Stimulated activated CD4-positive, alpha-beta T cell treated with anti-CD3 and anti-CD28 coated beads, Interleukin-12 subunit alpha, Interleukin-12 subunit beta, amount 100 ng/mL, for 48 hours (primary cell): ENCODE data around the gene ARPP21.

Experiments
- DNase-seq, 3 donors: peaks; one replicate each; pipeline ENCODE4 v3.0.0-alpha.2; 2020; ENCODE audit warnings: low read depth in 2 of 3, low spot score in 1 of 3

ARPP21 gene

DNA sequence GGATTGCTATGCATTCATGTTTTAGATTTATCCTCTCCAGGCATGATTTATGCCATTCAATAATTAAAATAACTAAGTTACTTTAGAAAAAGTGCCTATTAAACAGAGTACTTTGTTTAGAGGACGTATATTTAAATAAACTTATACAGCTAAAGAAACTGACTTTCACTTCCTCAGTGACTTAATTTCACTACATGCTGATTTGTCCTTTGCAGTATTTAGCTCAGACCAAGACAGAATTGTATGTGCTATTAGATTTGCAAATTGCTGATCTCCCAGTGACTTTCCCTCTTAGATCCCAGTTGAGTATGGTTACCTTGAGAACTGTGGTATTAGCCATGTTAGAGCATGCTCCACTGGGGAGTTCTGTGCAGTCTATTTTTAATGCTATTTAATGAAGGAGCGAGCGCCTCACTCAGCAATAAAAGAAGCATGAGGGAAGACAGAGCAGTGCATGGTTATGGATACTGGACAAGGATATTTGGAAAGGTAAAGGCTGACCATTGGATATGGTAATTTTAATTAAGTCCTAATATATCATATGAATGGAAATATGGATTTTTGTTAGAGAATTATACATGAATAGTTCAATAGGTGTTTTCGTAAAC, 2.7 kb downstream of the ARPP21 start:
- DNase-seq = no peak

DNA sequence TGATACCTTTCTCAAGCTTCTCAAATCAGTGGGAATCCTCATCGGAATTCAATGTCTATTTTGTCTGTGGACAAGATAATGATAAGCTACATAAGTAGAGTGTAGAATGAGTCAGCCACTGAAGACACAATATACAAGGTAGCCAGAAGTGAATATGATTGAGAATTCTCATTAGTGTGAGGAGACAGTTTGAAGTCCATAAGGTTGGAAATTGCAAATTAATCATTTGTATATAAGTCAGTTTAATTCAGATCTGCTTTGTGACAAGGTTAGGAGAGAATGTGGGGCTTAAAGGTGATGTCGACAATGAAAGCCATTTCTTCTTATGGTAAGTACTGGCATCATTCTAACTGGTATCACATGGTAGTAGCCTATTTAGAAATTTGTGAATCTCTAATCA, 4.2 kb downstream of the ARPP21 start:
- no peak for DNase-seq

DNA sequence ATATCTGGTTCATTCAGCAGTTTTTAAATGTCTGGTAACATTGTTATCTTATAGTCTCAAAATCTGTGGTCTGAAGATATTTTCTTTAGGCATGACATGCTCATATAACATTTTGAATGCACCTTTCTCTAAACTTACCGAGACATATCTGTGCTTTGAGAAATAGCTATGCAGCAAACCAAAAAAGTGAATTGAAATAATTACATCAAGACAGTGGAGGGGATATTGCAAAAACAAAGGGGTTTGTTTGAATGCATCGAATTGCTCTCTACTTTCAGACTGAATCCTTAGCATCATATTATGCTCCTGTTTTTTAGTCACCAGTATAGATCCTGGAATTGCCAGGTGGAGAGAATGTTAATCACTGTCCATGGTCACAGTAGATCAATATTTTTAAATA, 5.1 kb downstream of the ARPP21 start:
- DNase-seq = no peak

DNA sequence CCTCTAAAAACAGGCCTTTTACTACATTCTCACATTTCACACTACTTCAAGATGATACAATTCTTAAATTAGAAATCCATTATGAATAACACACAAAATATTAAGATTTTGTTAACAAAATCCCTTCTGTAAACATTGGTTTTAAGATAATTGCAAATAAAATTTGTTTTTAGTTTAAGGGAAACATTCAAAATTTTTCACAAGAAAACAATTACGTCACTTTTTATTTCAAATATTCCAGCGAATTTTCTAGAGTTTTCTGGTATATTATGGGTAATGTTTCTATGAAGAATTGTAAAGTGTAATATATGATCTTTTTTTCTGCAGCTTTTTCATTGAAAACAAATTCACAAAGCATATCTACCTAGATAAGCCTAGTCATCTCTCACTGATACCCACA, 5.9 kb downstream of the ARPP21 start:
- no peak for DNase-seq

DNA sequence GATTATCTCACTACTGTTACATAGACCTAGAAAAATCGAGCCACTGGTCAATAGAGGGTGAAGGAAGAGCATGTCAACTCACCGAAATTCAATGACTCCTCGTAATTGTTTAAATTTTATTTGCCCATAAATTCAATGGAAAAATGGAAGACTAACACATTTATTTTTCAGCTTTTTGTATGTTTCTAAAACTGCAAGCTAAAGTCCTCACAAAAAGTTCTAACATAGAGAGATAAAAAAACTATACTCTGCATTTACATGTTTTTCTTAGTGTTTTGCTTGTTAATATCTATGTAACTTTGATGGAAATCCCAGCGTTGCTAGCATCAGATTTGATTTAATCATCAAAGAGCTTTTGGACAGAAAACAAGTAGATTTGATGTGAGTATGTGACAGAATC, 6.8 kb downstream of the ARPP21 start:
- no peak for DNase-seq

DNA sequence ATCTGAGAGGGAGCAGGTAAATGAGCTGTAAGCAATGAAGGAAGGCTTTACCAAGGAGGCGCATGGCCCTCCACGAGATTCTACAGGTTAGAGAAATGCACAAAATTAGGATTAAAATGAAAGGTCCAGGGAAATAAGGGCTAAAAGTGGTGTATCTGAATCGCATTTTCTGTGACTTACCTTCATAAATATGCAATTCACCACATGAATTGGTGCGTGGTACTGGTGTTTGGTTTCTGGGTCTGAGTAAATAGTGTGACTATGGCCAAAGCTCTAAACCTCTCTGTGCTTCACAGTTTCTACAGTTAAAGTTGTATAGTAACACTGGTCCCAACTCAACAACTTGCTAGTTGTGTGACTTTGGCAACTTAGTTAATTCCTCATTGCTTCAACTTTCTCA, 8.1 kb downstream of the ARPP21 start:
- DNase-seq = no peak

DNA sequence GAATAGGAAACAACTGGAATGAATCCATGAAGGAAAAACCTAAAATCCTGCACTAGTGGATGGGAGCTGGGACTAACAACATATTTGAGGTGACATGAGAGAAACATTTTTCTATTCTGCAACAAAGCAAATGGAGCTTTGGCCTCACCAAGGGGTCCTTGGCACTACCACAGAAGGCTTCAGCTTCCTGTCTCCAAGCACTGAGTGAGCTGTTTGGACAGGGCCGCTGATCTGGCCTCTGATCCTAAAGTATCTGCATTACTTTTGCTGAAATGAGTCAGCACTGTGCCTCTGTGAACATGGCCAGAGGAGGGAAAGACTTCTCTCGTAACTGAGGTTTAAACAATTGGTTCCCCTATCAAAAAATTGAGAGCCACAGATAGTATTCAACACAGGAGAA, 9.0 kb downstream of the ARPP21 start:
- DNase-seq = no peak

DNA sequence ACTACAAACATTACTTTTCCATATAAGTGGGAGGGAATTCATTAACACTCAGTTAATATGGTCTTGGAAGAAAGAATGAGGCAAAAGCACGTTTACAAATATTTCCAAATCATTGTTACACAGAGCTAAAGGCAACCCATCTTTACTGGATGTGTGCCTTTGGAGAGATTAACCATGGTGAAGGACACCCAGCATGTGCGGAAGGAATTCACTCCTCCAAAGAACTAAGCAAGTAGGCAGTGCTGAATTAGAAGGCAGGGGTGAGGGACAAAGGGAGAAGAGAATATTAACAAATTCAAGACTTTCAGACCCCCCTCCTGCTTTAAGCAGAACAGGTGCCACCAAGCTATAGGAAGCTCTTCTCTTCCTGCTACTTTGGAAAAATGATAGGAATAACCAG, 10.1 kb downstream of the ARPP21 start:
- no peak for DNase-seq

DNA sequence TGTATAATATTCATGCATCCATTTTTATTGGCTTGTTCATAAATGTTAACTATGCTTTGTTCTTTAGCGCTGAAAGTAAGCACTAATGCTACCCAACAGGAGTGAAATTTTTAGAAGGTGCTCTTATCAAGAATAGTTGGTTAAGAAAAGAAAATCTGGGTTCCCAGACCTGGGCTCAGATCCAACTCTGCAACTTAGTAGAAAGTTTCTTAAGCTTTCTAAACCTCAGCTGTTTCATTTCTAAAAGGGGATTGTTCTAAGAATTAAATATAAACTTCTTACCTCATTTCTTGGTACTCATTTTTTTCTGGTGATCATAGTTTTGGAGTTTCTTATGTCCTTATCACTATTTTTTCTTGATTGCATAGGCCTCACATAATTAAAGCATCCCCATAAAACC, 12.1 kb downstream of the ARPP21 start:
- DNase-seq = no peak

DNA sequence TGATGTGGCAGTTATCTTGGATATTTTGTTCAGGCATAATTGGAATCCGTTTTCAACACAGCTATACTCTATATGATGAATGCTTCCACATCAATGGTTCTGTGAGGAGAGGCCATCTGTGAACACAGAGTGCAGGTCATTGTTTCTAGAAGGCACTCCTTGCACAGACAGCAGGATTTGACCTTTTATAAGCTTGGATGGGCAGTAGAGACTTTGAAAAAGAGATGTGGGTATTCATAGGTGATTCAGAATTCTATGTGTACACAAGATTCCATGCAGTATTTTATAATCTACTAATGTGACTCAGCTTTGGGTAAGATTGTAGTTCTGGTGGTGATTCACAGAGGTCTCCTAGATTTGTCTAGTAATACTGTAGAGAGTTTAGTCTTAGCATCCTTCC, 12.5 kb downstream of the ARPP21 start:
- no peak for DNase-seq

DNA sequence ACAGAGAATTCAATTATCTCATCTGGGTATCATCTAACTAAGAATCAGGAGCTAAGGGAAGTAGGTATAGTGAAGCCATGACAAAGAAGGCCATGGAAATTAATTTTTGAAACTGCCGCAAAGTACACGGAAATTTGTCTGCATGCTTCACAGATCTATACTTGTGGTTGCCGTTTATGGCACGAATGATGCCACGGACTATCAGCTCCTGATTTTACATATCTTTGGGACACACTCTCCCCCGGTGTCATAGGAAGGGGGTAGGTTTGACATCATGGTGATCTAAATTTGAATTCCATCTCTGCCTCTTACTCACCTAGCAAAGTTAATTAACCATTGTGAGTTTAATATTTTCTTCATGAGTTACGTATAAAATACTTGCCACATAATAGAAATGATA, 14.0 kb downstream of the ARPP21 start:
- DNase-seq = no peak

DNA sequence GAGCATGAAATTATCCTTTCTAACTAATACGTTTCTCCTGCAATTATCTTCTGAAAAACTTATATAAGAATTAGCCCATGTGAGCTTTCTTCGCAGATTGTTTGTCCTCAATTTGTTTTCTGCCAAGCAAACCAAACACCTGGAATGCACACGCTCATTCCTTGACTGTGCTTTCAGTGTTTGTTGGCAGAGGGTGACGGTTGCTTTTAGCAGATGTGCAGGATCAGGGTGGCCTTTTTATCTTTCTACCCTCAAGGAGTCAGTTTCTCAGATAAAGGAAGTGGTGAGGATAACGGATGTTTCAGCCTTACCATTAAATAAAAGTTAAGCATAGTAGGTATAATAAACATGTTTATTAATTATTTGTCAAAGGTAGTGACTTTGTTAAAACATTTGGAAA, 15.2 kb downstream of the ARPP21 start:
- no peak for DNase-seq

DNA sequence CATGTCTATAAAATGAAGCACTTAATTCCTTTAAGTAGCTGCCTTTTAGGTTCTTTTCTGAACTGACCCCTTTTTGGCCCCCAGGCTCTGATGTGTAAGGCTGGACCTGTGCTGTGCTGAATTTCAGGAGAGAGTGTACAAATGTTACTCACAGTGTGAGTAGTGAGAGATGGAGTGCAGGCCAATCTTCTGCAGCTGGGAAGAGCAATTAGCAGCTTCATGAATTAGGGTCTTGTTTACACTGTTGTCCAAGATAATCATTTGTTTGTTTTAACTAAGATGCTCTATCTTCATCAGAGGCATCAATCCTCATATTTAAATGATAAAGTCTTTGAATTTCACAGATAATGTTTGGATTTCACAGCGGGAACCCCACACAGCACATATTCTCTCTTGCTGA, 19.4 kb downstream of the ARPP21 start:
- no peak for DNase-seq

DNA sequence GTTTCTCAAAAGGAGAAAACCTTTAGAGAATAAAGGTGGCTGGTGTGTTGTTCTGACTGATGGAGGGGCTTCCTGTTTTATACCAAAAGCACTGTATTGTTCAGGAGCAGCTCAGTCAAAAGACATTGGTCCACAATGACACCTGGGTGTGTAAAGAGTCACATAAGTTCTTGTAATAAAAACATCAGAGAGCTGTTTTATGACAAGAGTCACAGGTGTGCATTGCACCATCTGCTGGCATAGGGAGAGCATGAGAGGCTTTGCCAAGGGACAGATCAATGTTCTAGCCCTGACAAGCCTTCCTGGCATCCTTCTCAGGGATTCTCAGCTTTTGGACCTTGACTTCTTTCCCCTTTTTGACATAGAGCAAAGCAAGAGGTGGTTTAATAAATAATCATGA, 20.4 kb downstream of the ARPP21 start:
- DNase-seq = no peak

DNA sequence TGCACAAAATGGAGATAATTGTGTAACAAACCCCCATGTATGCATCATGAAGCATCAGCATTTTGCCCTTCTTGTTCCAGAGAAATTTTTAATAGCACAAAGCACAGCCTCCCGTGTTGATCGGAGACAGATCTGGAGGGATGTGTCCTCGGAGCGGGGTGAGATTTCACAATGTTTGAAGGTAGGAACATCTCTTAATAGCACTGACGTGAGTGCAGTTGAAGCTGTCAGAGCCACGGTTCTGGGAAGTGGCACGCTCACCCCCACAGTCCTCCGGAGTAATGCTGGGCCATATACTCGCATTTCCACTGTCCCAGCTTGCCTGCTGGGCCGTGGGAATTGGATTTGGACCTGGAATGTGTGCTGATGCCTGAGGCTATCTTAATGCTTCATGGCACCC, 24.1 kb downstream of the ARPP21 start:
- DNase-seq = no peak

DNA sequence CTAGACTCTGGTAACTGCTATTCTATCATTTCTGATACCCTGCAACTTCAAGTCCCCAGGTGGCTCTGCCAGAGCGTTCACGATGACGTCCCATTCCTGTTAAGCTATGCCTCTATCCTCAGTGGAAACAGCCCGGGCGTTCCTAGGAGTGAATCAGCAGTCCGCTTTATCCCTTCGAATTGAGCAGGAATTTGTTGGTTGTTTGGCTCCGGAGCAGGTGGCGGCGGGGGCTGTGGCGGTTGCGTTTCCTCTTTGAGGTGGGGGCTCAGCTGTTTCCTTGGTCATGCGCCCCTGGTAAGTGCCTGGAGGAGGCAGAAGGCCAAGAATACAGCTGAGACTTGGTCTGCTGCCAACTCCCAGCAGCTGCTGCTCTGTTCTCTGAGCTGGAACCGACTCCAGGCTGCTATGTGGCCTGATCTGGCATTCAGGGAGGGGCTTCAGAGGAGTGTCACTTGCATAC, 25.2 kb downstream of the ARPP21 start:
- DNase-seq = no peak

DNA sequence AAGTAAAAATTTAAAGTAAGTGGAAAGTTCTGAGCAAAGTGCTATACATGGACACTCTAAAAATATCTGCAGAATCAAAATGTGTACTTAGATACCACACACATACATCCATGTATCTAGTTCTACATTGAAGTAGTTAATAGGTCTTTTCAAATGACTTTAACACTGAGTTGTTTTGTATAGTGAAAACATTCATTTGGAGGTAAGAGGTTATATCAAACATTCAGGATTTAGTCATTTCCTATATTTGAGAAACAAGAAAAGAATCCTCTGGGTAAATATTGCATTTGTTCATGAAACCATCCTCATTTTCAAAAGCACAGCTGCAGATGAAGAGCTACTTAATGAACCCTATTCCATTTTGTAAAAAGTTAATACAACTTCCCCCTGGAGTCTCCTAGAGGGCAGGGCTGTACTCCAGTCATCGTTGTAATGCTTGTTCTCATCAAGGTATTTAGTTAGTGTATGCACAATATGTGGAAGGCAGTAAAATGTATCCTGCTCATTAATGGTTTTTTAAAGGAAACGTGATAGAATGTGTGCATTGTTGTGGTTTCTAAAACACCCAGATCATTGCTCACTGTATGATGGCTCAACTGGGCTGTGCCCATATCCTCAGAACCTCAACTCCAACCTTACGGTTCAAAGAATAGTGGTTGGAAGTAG, 26.2 kb downstream of the ARPP21 start:
- no peak for DNase-seq

DNA sequence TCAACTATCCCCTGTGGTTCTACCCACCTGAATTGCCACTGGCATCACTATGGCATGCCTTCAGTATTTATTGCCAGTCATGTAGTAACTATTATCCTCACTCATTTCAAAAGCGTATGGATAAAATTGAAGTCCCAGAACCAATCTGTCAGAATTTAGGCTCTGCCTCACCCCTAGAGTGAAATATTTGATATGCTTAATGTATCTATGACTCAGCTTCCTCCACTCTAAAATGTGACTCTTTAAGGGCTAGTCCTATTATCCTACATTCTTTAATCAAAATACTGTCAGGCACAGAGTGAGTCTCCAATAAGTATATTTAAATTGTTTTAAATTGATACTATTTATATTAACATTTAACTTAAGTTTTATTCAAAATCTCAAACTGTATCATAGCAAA, 27.6 kb downstream of the ARPP21 start:
- no peak for DNase-seq

DNA sequence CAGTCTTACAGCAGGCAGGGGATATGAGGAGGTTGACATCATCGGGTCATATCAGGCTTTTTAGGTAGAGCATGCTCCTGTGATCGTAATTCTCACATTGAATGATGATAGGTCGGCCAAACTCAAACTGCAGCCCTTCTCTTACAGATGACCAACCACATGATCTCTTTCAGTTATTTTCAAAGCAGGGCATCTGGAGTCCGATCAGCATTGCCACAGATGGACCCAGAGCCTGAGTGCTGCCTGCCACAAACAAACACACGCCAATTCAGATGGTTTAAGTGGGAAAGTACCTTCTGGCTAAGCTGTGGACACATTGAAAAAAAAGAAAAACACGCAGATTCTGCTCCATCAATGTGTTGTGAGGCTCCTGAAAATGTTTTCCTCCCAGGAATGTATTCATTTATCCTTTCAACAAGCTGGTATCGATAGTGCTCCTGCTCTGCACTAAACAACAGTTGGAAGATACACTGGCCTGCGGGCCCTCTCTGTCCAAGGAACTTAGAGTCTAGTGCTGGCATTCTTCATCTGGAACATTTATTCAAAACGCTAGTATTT, 31.2 kb downstream of the ARPP21 start:
- no peak for DNase-seq

DNA sequence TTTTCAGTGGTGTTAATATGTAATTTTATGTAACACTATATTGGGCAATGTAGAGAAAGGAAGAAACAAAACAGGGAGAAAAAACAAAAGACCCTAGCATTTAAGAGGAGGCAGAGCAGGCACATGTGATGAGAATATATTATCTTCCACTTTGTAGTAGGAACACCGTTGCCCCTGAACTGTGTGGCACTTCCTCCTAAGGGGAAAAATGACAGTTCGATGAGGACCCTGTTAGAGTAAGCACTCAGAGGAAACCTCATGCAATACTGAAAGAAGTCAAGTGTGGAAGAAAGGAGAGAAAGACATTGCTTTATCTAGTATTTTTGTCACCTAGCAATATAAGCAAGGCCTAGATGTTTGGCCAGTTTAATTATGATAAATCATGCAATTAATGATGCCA, 32.2 kb downstream of the ARPP21 start:
- no peak for DNase-seq

DNA sequence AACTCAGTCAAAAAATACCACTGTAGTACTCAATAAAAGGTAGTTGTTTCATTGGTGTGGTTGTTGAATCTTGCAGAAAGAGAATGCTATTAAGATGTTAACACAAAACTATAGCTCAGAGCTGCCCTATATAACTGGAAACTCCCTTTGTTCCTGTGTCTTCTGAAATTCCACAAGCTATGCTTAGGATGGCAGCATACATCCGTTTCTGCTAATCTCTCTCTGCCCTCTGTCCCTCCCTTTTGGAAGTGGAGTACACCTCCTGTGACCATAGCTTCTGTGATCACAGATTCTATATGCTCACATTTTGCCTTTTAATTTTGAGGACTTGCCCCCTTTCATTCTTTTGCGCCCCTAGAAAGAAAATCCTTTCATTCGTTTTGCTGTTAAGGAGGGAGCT, 33.7 kb downstream of the ARPP21 start:
- no peak for DNase-seq

DNA sequence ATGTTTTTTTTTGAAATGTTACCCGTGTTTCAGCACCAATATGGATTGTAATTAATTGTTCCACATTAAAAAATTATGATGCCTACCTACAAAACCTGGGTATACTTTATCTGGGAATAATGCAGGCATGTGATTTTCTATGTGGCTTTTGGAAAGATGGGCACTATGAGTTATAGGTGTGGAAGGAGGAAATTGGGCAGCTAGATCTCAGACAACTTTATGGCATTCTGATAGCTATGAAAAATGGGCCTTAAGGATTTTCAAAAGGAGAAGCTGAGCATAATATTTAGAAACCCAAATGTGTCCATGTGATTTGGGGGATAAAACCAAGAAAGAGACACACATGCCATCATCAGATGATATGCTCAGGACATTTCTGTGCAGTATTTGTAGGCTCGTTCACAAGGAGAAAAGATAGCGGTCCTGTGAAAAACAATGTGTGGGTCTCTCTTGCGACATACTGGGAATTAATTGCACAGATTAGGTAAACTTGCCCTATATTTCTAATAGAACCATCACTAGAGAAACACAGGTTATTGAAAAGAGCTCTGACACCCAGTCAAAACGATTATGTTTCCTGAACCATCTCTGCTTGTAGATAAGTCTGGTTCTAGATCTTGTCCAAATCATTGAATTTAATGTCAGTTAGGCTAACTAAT, 35.3 kb downstream of the ARPP21 start:
- no peak for DNase-seq
